Measurements from ENCODE around the gene SLC25A41.

- no peak for TF ChIP-seq POLR2A (IDR thresholded peaks at IDR 0.05)
- TF ChIP-seq, protein P1, sequence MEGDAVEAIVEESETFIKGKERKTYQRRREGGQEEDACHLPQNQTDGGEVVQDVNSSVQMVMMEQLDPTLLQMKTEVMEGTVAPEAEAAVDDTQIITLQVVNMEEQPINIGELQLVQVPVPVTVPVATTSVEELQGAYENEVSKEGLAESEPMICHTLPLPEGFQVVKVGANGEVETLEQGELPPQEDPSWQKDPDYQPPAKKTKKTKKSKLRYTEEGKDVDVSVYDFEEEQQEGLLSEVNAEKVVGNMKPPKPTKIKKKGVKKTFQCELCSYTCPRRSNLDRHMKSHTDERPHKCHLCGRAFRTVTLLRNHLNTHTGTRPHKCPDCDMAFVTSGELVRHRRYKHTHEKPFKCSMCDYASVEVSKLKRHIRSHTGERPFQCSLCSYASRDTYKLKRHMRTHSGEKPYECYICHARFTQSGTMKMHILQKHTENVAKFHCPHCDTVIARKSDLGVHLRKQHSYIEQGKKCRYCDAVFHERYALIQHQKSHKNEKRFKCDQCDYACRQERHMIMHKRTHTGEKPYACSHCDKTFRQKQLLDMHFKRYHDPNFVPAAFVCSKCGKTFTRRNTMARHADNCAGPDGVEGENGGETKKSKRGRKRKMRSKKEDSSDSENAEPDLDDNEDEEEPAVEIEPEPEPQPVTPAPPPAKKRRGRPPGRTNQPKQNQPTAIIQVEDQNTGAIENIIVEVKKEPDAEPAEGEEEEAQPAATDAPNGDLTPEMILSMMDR (IDR thresholded peaks at IDR 0.05): no peak
- no peak for TF ChIP-seq POLR2AphosphoS5 (IDR thresholded peaks at IDR 0.05)
Observed at GRCh38 chr19:6418562-6418932, 15.0 kb downstream of the SLC25A41 start.

Data from prostate gland (tissue), 2 donors.